CD4-positive, alpha-beta memory T cell (primary cell): ENCODE results near the gene SRCIN1. TPM values are rescaled to one million over a fixed set of nuclear protein-coding genes. Genes with fewer than 3 reads are reported as not detected.
A peak's percentile ranks its signal among the peaks of the same experiment; 100 is the strongest.
"Not testable (repeated sequence)": the region's sequence is repeated elsewhere in the genome, so short reads cannot be mapped to it uniquely, and the experiment has no call there.

Source experiments
- CTCF ChIA-PET: fragments of 350-600 bp; sonication (Branson Sonifier 250); formaldehyde crosslinking; loops from one replicate; lab custom pipeline; 2021; ENCODE audit warnings: inconsistent platforms; ENCODE audit not compliant: partially characterized antibody; lab: Charles Lee
- POLR2A ChIA-PET: fragments of 350-600 bp; sonication (Branson Sonifier 250); formaldehyde crosslinking; loops from one replicate; lab custom pipeline; 2021; ENCODE audit not compliant: partially characterized antibody; lab: Charles Lee
- DNase-seq, 5 donors: peaks; one replicate each; pipeline versions ENCODE4 v3.0.0 to v3.0.0-alpha.2; 2020 to 2022; ENCODE audit warnings: mixed read lengths in 1 of 5
- H3K27ac ChIP-seq: one replicate; pipeline ENCODE4 v1.7.0; 2013; ENCODE audit warnings: low read depth, low read length
- H3K27me3 ChIP-seq: 2 replicates; pipeline ENCODE4 v1.7.0; 2013; ENCODE audit warnings: mild to moderate bottlenecking, low read length, moderate library complexity; ENCODE audit not compliant: insufficient read depth
- H3K36me3 ChIP-seq: 2 replicates; pipeline ENCODE4 v1.7.0; 2013; ENCODE audit warnings: mild to moderate bottlenecking, low read length, moderate library complexity; ENCODE audit not compliant: insufficient read depth
- H3K4me1 ChIP-seq: 2 replicates; pipeline ENCODE4 v1.7.0; 2013; ENCODE audit warnings: mild to moderate bottlenecking, low read length, moderate library complexity; ENCODE audit not compliant: insufficient read depth
- H3K4me3 ChIP-seq, 2 donors: one replicate each; pipeline ENCODE4 v1.7.0; 2013; ENCODE audit warnings: low read length in 2 of 2, mild to moderate bottlenecking in 1 of 2
- H3K9me3 ChIP-seq, 2 donors: one replicate each; pipeline ENCODE4 v1.7.0; 2013; ENCODE audit warnings: low read length in 2 of 2, control low read depth in 1 of 2; ENCODE audit not compliant: control insufficient read depth in 1 of 2
- H3K27ac Mint-ChIP-seq, 7 donors: one replicate each; pipeline ENCODE4 v1.8.0; 2020 to 2021; ENCODE audit warnings: mixed read lengths in 7 of 7, mild to moderate bottlenecking in 6 of 7, inconsistent platforms in 3 of 7, moderate library complexity in 3 of 7
- H3K27me3 Mint-ChIP-seq, 2 donors: one replicate each; pipeline ENCODE4 v1.8.0; 2020 to 2021; ENCODE audit warnings: mixed read lengths in 2 of 2
- H3K36me3 Mint-ChIP-seq, 2 donors: one replicate each; pipeline ENCODE4 v1.8.0; 2020 to 2021; ENCODE audit warnings: mixed read lengths in 2 of 2, inconsistent platforms in 1 of 2, mild to moderate bottlenecking in 1 of 2
- H3K4me1 Mint-ChIP-seq, 4 donors: one replicate each; pipeline ENCODE4 v1.8.0; 2020 to 2021; ENCODE audit warnings: mixed read lengths in 4 of 4, mild to moderate bottlenecking in 1 of 4
- H3K4me3 Mint-ChIP-seq, 8 donors: one replicate each; pipeline ENCODE4 v1.8.0; 2020 to 2021; ENCODE audit warnings: mixed read lengths in 8 of 8, mild to moderate bottlenecking in 7 of 8, moderate library complexity in 6 of 8, inconsistent platforms in 3 of 8
- H3K9me3 Mint-ChIP-seq, 8 donors: one replicate each; pipeline ENCODE4 v1.8.0; 2020 to 2021; ENCODE audit warnings: mixed read lengths in 8 of 8, mild to moderate bottlenecking in 5 of 8, inconsistent platforms in 3 of 8, moderate library complexity in 1 of 8
- intact Hi-C: fragments of 100-400 bp; cut with micrococcal nuclease; formaldehyde crosslinking; loops from one replicate; pipeline ENCODE4 v1.15.1; 2023
- polyA plus RNA-seq, 2 donors: library from polyadenylated mRNA; unstranded; fragments of 300-500 nt; fragmentation: Illumina TruSeq; gene quantifications; one replicate each; pipeline ENCODE4 v1.2.3, GENCODE V29; 2021
- total RNA-seq, 2 experiments: library from RNA; stranded (reverse); gene quantifications; one replicate each; pipeline ENCODE4 v1.2.3, GENCODE V29; 2021

SRCIN1 gene
- total and polyA plus RNA-seq, 4 experiments from 2014 or later = 0.28 to 0.79 TPM; not detected in 2

GRCh38 chr17:38508570-38508950, 97.2 kb downstream of the SRCIN1 start:
- H3K27me3 ChIP-seq = peaks cover 11% of the 10 kb centered on the region
- no peak overlapping the region for H3K4me3 ChIP-seq
- intact Hi-C loops = no loop called here
- POLR2A ChIA-PET = no interaction called here
- H3K27ac ChIP-seq = no peak overlapping the region
- CTCF ChIA-PET = interaction anchor here (0.8 to 1.5 kb wide), 2 partner anchors 66 to 75 kb away, joined by 3 to 4 read pairs; no protein-coding TSS in a partner anchor
- Mint-ChIP-seq H3K9me3 (no peaks in the 10 kb centered on the region), H3K27ac (peak overlapping the region in 3 of 7 donors; percentile 16 to 68 (median 30)), H3K36me3 (no peaks in the 10 kb centered on the region), H3K4me3 (peak overlapping the region in 4 of 8 donors; percentile 50 to 79 (median 52)), H3K27me3 (peaks cover 25 to 43% of the 10 kb centered on the region in 2 donors), H3K4me1 (peaks cover 3 to 21% (median 9%) of the 10 kb centered on the region in 4 donors)
- no peaks in the 10 kb centered on the region for H3K9me3 ChIP-seq
- H3K4me1 ChIP-seq = peaks cover 7% of the 10 kb centered on the region
- H3K36me3 ChIP-seq = no peaks in the 10 kb centered on the region
- no peak for DNase-seq

GRCh38 chr17:38507921-38508569, 97.7 kb downstream of the SRCIN1 start:
- H3K9me3 Mint-ChIP-seq = no peaks in the 10 kb centered on the region
- peaks cover 3 to 21% (median 9%) of the 10 kb centered on the region in 4 donors for H3K4me1 Mint-ChIP-seq
- H3K36me3 ChIP-seq = no peaks in the 10 kb centered on the region
- ChIA-PET POLR2A (no interaction called here), CTCF (interaction anchor here (0.8 to 1.5 kb wide), 2 partner anchors 66 to 75 kb away, joined by 3 to 4 read pairs; no protein-coding TSS in a partner anchor)
- H3K27ac Mint-ChIP-seq = peak overlapping the region in 2 of 7 donors; percentile 16 to 30
- H3K4me3 ChIP-seq = no peak overlapping the region
- peaks cover 11% of the 10 kb centered on the region for H3K27me3 ChIP-seq
- H3K27me3 Mint-ChIP-seq = peaks cover 24 to 39% of the 10 kb centered on the region in 2 donors
- peaks cover 7% of the 10 kb centered on the region for H3K4me1 ChIP-seq
- intact Hi-C loops = no loop called here
- no peak for DNase-seq
- no peaks in the 10 kb centered on the region for H3K36me3 Mint-ChIP-seq
- peak overlapping the region in 3 of 8 donors; percentile 37 to 79 (median 52) for H3K4me3 Mint-ChIP-seq
- H3K9me3 ChIP-seq = no peaks in the 10 kb centered on the region
- H3K27ac ChIP-seq = no peak overlapping the region

- POLR2A ChIA-PET = no interaction called here
- Histone ChIP-seq H3K36me3 (no peaks in the 10 kb centered on the region), H3K4me3 (no peak overlapping the region), H3K27me3 (peaks cover 11% of the 10 kb centered on the region), H3K9me3 (no peaks in the 10 kb centered on the region), H3K4me1 (peaks cover 7% of the 10 kb centered on the region), H3K27ac (no peak overlapping the region)
- no peak for DNase-seq
- peaks cover 3 to 21% (median 9%) of the 10 kb centered on the region in 4 donors for H3K4me1 Mint-ChIP-seq
- no peak overlapping the region for H3K4me3 Mint-ChIP-seq
- peaks cover 24 to 35% of the 10 kb centered on the region in 2 donors for H3K27me3 Mint-ChIP-seq
- no peaks in the 10 kb centered on the region for H3K36me3 Mint-ChIP-seq
- CTCF ChIA-PET = interaction anchor here (0.8 to 1.1 kb wide), 2 partner anchors 76 to 77 kb away, joined by 3 read pairs; no protein-coding TSS in a partner anchor
- peak overlapping the region in 1 of 7 donors; percentile 48 for H3K27ac Mint-ChIP-seq
- intact Hi-C loops = no loop called here
- H3K9me3 Mint-ChIP-seq = peaks cover 0 to 1% (median 0%) of the 10 kb centered on the region in 8 donors
Measured at GRCh38 chr17:38507436-38507835, 98.3 kb downstream of the SRCIN1 start.

DNA sequence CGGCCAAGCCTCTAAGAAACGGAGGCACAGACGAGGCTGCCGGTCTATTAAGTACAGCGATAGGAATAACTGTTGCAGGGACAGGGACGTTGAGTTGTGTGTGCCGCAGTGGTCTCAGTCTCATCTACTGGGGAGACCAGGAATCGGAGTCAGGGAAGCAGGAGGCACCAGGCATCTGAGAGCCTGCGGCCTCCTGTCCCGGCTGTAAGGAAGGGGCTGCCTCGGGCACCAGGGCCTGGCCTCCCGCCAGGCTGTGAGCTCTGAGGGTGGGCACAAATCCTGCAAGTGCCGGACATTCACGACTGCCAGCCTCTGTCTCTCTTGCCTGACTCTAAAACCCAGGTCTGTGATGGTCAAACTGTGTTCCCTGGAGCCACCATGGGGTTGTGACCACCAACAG, 101.5 kb downstream of the SRCIN1 start:
- Mint-ChIP-seq H3K36me3 (no peaks in the 10 kb centered on the region), H3K4me1 (peaks cover 0 to 16% (median 5%) of the 10 kb centered on the region in 4 donors), H3K9me3 (peaks cover 0 to 1% (median 0%) of the 10 kb centered on the region in 8 donors), H3K27ac (no peak overlapping the region), H3K27me3 (peaks cover 11 to 17% of the 10 kb centered on the region in 2 donors), H3K4me3 (no peak overlapping the region)
- no peaks in the 10 kb centered on the region for H3K36me3 ChIP-seq
- no peaks in the 10 kb centered on the region for H3K4me1 ChIP-seq
- intact Hi-C loops = no loop called here
- H3K9me3 ChIP-seq = no peaks in the 10 kb centered on the region
- ChIA-PET CTCF (no interaction called here), POLR2A (no interaction called here)
- DNase-seq = no peak
- H3K27me3 ChIP-seq = no peaks in the 10 kb centered on the region
- H3K4me3 ChIP-seq = no peak overlapping the region
- no peak overlapping the region for H3K27ac ChIP-seq

GRCh38 chr17:38503286-38503913, 102.4 kb downstream of the SRCIN1 start:
- POLR2A ChIA-PET, H3K27me3 ChIP-seq, H3K4me3 ChIP-seq, intact Hi-C loops, H3K36me3 ChIP-seq, DNase-seq, H3K4me1 ChIP-seq, H3K36me3 Mint-ChIP-seq, H3K4me3 Mint-ChIP-seq, CTCF ChIA-PET, H3K27ac Mint-ChIP-seq, H3K9me3 Mint-ChIP-seq, H3K4me1 Mint-ChIP-seq, H3K27ac ChIP-seq, H3K9me3 ChIP-seq: not testable (repeated sequence)
- peaks cover 6 to 10% of the 10 kb centered on the region in 2 donors for H3K27me3 Mint-ChIP-seq

GRCh38 chr17:38501718-38502117, 104.0 kb downstream of the SRCIN1 start:
- DNase-seq, intact Hi-C loops, H3K9me3 ChIP-seq, H3K9me3 Mint-ChIP-seq, H3K36me3 ChIP-seq, POLR2A ChIA-PET, H3K27me3 ChIP-seq, H3K4me3 Mint-ChIP-seq, CTCF ChIA-PET, H3K27ac ChIP-seq, H3K4me1 Mint-ChIP-seq, H3K4me3 ChIP-seq, H3K27me3 Mint-ChIP-seq, H3K4me1 ChIP-seq, H3K36me3 Mint-ChIP-seq, H3K27ac Mint-ChIP-seq: not testable (repeated sequence)

DNA sequence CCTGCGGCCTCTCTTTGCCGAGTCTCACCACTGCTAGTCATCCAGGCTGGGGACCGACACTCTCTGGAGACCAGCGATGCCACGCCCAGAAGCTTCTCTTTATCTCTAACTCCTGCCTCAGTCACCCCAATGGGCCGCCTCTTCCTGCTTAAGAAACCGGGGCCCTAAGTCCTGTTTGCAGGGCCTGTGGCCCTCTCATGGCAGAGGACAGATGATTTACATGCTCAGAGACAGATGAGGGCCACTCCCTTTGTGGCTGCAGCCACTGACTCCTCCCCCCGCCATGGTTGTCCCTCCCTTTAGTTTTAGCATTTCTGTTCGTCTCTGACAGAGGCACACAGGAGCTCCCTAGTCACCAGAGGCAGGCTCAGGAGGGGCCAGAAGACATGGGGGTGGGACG, 106.5 kb downstream of the SRCIN1 start:
- CTCF ChIA-PET, H3K4me3 Mint-ChIP-seq, H3K27ac ChIP-seq, H3K4me1 ChIP-seq, H3K36me3 ChIP-seq, H3K27ac Mint-ChIP-seq, H3K9me3 ChIP-seq, H3K4me3 ChIP-seq, H3K4me1 Mint-ChIP-seq, H3K36me3 Mint-ChIP-seq, H3K9me3 Mint-ChIP-seq, DNase-seq, POLR2A ChIA-PET, intact Hi-C loops, H3K27me3 Mint-ChIP-seq, H3K27me3 ChIP-seq: not testable (repeated sequence)
